ENCODE data around the gene BICC1. TPM values are rescaled to one million over a fixed set of nuclear protein-coding genes. Genes with fewer than 3 reads are reported as not detected.

BICC1 gene
- total RNA-seq, 1 donor from 2014 or later: 9.3 TPM

- TF ChIP-seq CTCF (IDR thresholded peaks at IDR 0.05): no peak
- H3K27me3 ChIP-seq: no peaks in the 10 kb centered on the region
- no peak overlapping the region for H3K4me3 ChIP-seq
- no peaks in the 10 kb centered on the region for H3K36me3 ChIP-seq
- no peak overlapping the region for H3K27ac ChIP-seq
- intact Hi-C loops (cut with DNase I): no loop called here
- no peaks in the 10 kb centered on the region for H3K9me3 ChIP-seq
- H3K4me1 ChIP-seq: peaks cover 3 to 13% of the 10 kb centered on the region in 2 donors
- DNase-seq (ENCODE audit: low spot score in 2 of 2): no peak
Observed at GRCh38 chr10:58546722-58547445, 34.2 kb downstream of the BICC1 start.

GRCh38 chr10:58547963-58548362 is 35.3 kb downstream of the BICC1 start:
- H3K4me1 ChIP-seq: peaks cover 3 to 13% of the 10 kb centered on the region in 2 donors
- H3K9me3 ChIP-seq: no peaks in the 10 kb centered on the region
- no peak for TF ChIP-seq CTCF (IDR thresholded peaks at IDR 0.05)
- H3K27me3 ChIP-seq: no peaks in the 10 kb centered on the region
- H3K4me3 ChIP-seq: no peak overlapping the region
- intact Hi-C loops (cut with DNase I): no loop called here
- H3K27ac ChIP-seq: no peak overlapping the region
- no peaks in the 10 kb centered on the region for H3K36me3 ChIP-seq
- DNase-seq (ENCODE audit: low spot score in 2 of 2): no peak

- intact Hi-C loops (cut with DNase I): no loop called here
- no peaks in the 10 kb centered on the region for H3K36me3 ChIP-seq
- H3K4me1 ChIP-seq: no peaks in the 10 kb centered on the region
- H3K9me3 ChIP-seq: peaks cover 7 to 29% of the 10 kb centered on the region in 2 donors
- no peak for TF ChIP-seq CTCF (IDR thresholded peaks at IDR 0.05)
- no peak overlapping the region for H3K27ac ChIP-seq
- DNase-seq (ENCODE audit: low spot score in 2 of 2): no peak
- no peak overlapping the region for H3K4me3 ChIP-seq
- H3K27me3 ChIP-seq: no peaks in the 10 kb centered on the region
Observed at GRCh38 chr10:58554316-58554715, 41.6 kb downstream of the BICC1 start.

- DNase-seq (ENCODE audit: low spot score in 2 of 2): no peak
- Histone ChIP-seq H3K4me1 (no peaks in the 10 kb centered on the region), H3K27me3 (no peaks in the 10 kb centered on the region), H3K27ac (no peak overlapping the region), H3K36me3 (no peaks in the 10 kb centered on the region), H3K4me3 (no peak overlapping the region), H3K9me3 (peaks cover 7 to 39% of the 10 kb centered on the region in 2 donors)
- intact Hi-C loops (cut with DNase I): no loop called here
- TF ChIP-seq CTCF (IDR thresholded peaks at IDR 0.05): no peak
Observed at GRCh38 chr10:58555170-58555929, 42.7 kb downstream of the BICC1 start.

GRCh38 chr10:58555930-58556311 is 43.2 kb downstream of the BICC1 start:
- no peak overlapping the region for H3K4me3 ChIP-seq
- no peak overlapping the region for H3K27ac ChIP-seq
- no peaks in the 10 kb centered on the region for H3K36me3 ChIP-seq
- H3K9me3 ChIP-seq: peaks cover 7 to 44% of the 10 kb centered on the region in 2 donors
- no peaks in the 10 kb centered on the region for H3K27me3 ChIP-seq
- no peaks in the 10 kb centered on the region for H3K4me1 ChIP-seq
- no peak for DNase-seq (ENCODE audit: low spot score in 2 of 2)
- intact Hi-C loops (cut with DNase I): no loop called here
- no peak for TF ChIP-seq CTCF (IDR thresholded peaks at IDR 0.05)

Data from ascending aorta (tissue), 2 donors.